Measurements from ENCODE around the gene TOMM20.
"Not testable (repeated sequence)": the region's sequence is repeated elsewhere in the genome, so short reads cannot be mapped to it uniquely, and the experiment has no call there.

The TOMM20 gene

GRCh38 chr1:235093696-235094592, 34.7 kb downstream of the TOMM20 start:
- no peaks in the 10 kb centered on the region for H3K27me3 ChIP-seq (replicated peaks; ENCODE audit: insufficient read depth, low read length)
- H3K4me1 ChIP-seq (ENCODE audit: low read length): peaks cover 5% of the 10 kb centered on the region; the same call in 1 of the 2 replicates
- no peaks in the 10 kb centered on the region for H3K9me2 ChIP-seq (replicated peaks; ENCODE audit: insufficient read depth, low read length)
- no peak overlapping the region for H3K9ac ChIP-seq (ENCODE audit: low read length)
- H2AFZ ChIP-seq (ENCODE audit: low read length): peak overlapping the region; percentile 22; the same call in 1 of the 2 replicates
- H4K20me1 ChIP-seq (ENCODE audit: insufficient read depth, low read length): no peaks in the 10 kb centered on the region
- H3F3A ChIP-seq (ENCODE audit: insufficient read depth, low read length): no peaks in the 10 kb centered on the region
- H3K36me3 ChIP-seq (replicated peaks; ENCODE audit: insufficient read depth, low read length): no peaks in the 10 kb centered on the region
- peak; percentile 99 for TF ChIP-seq CTCF (IDR thresholded peaks at IDR 0.05; ENCODE audit: low read length)
- TF ChIP-seq EZH2 (optimal IDR thresholded peaks at IDR 0.05; ENCODE audit: low read depth, low read length): no peak
- no peak for TF ChIP-seq EZH2phosphoT487 (IDR thresholded peaks at IDR 0.05; ENCODE audit: low read length)
- H3K27ac ChIP-seq (ENCODE audit: low read length): no peak overlapping the region
- H3K79me2 ChIP-seq (ENCODE audit: low read length): no peaks in the 10 kb centered on the region
- H3K4me3 ChIP-seq (ENCODE audit: low read length): no peak overlapping the region
- H3K9me3 ChIP-seq (replicated peaks; ENCODE audit: insufficient read depth, low read length): no peaks in the 10 kb centered on the region
- DNase-seq: peak; percentile 80
- peak overlapping the region; percentile 35; the same call in 1 of the 2 replicates for H3K4me2 ChIP-seq (ENCODE audit: low read depth, low read length)

GRCh38 chr1:235093013-235093695, 35.5 kb downstream of the TOMM20 start:
- Histone ChIP-seq H3K36me3 (replicated peaks; ENCODE audit: insufficient read depth, low read length) (no peaks in the 10 kb centered on the region), H3K9ac (ENCODE audit: low read length) (no peak overlapping the region), H3F3A (ENCODE audit: insufficient read depth, low read length) (no peaks in the 10 kb centered on the region), H4K20me1 (ENCODE audit: insufficient read depth, low read length) (no peaks in the 10 kb centered on the region), H3K9me3 (replicated peaks; ENCODE audit: insufficient read depth, low read length) (no peaks in the 10 kb centered on the region), H3K79me2 (ENCODE audit: low read length) (no peaks in the 10 kb centered on the region), H3K4me3 (ENCODE audit: low read length) (no peak overlapping the region), H3K27me3 (replicated peaks; ENCODE audit: insufficient read depth, low read length) (no peaks in the 10 kb centered on the region), H3K4me2 (ENCODE audit: low read depth, low read length) (peak overlapping the region; percentile 35; the same call in 1 of the 2 replicates), H3K9me2 (replicated peaks; ENCODE audit: insufficient read depth, low read length) (no peaks in the 10 kb centered on the region), H3K4me1 (ENCODE audit: low read length) (peaks cover 5% of the 10 kb centered on the region; the same call in 1 of the 2 replicates), H2AFZ (ENCODE audit: low read length) (0 out of 2 replicates have a peak overlapping the region, but pooled peaks have one; percentile 22), H3K27ac (ENCODE audit: low read length) (no peak overlapping the region)
- no peak for DNase-seq
- TF ChIP-seq EZH2 (optimal IDR thresholded peaks at IDR 0.05; ENCODE audit: low read depth, low read length): no peak
- TF ChIP-seq EZH2phosphoT487 (IDR thresholded peaks at IDR 0.05; ENCODE audit: low read length): no peak
- no peak for TF ChIP-seq CTCF (IDR thresholded peaks at IDR 0.05; ENCODE audit: low read length)

- H3K9me2 ChIP-seq (replicated peaks; ENCODE audit: insufficient read depth, low read length); H3K4me1 ChIP-seq (ENCODE audit: low read length); H3K4me3 ChIP-seq (ENCODE audit: low read length); H3K27me3 ChIP-seq (replicated peaks; ENCODE audit: insufficient read depth, low read length); H3K4me2 ChIP-seq (ENCODE audit: low read depth, low read length); H3K9me3 ChIP-seq (replicated peaks; ENCODE audit: insufficient read depth, low read length); H3K27ac ChIP-seq (ENCODE audit: low read length); H3K9ac ChIP-seq (ENCODE audit: low read length); H3F3A ChIP-seq (ENCODE audit: insufficient read depth, low read length); DNase-seq; H3K36me3 ChIP-seq (replicated peaks; ENCODE audit: insufficient read depth, low read length); H2AFZ ChIP-seq (ENCODE audit: low read length); H4K20me1 ChIP-seq (ENCODE audit: insufficient read depth, low read length); H3K79me2 ChIP-seq (ENCODE audit: low read length): not testable (repeated sequence)
Observed at GRCh38 chr1:235092415-235092814, 36.2 kb downstream of the TOMM20 start.

GRCh38 chr1:235092045-235092406, 36.6 kb downstream of the TOMM20 start:
- H3K4me3 ChIP-seq (ENCODE audit: low read length); H3K79me2 ChIP-seq (ENCODE audit: low read length); H2AFZ ChIP-seq (ENCODE audit: low read length); H3K27me3 ChIP-seq (replicated peaks; ENCODE audit: insufficient read depth, low read length); H3K27ac ChIP-seq (ENCODE audit: low read length); H3K36me3 ChIP-seq (replicated peaks; ENCODE audit: insufficient read depth, low read length); H3K4me2 ChIP-seq (ENCODE audit: low read depth, low read length); DNase-seq; H3K4me1 ChIP-seq (ENCODE audit: low read length); H3F3A ChIP-seq (ENCODE audit: insufficient read depth, low read length); H3K9me2 ChIP-seq (replicated peaks; ENCODE audit: insufficient read depth, low read length); H4K20me1 ChIP-seq (ENCODE audit: insufficient read depth, low read length); H3K9ac ChIP-seq (ENCODE audit: low read length); H3K9me3 ChIP-seq (replicated peaks; ENCODE audit: insufficient read depth, low read length): not testable (repeated sequence)

GRCh38 chr1:235091319-235092044, 37.2 kb downstream of the TOMM20 start:
- H3K4me3 ChIP-seq (ENCODE audit: low read length); H3K27me3 ChIP-seq (replicated peaks; ENCODE audit: insufficient read depth, low read length); H3F3A ChIP-seq (ENCODE audit: insufficient read depth, low read length); DNase-seq; H2AFZ ChIP-seq (ENCODE audit: low read length); H4K20me1 ChIP-seq (ENCODE audit: insufficient read depth, low read length); H3K79me2 ChIP-seq (ENCODE audit: low read length); H3K9me2 ChIP-seq (replicated peaks; ENCODE audit: insufficient read depth, low read length); H3K9me3 ChIP-seq (replicated peaks; ENCODE audit: insufficient read depth, low read length); H3K4me2 ChIP-seq (ENCODE audit: low read depth, low read length); H3K9ac ChIP-seq (ENCODE audit: low read length); H3K4me1 ChIP-seq (ENCODE audit: low read length); H3K27ac ChIP-seq (ENCODE audit: low read length); H3K36me3 ChIP-seq (replicated peaks; ENCODE audit: insufficient read depth, low read length): not testable (repeated sequence)
